Measurements from ENCODE around the gene C22orf23. TPM values are rescaled to one million over a fixed set of nuclear protein-coding genes. Genes with fewer than 3 reads are reported as not detected.

C22orf23 gene
- polyA plus RNA-seq (ENCODE audit: insufficient read length), result 11.1 TPM

GRCh38 chr22:37953437-37954179 lies at the start of gene C22orf23, which contains the start of gene POLR2F:
C22orf23 (minus strand) TSS chr22:37953601; CDS start chr22:37953149, 452 bp downstream.
POLR2F (plus strand) TSS chr22:37953699; CDS start chr22:37953788, 89 bp downstream.
- DNase-seq, result peak; percentile 95

- no peak for DNase-seq
These were observed 46.4 kb upstream of the C22orf23 start for GRCh38 chr22:37999640-38000272.

- no peak for DNase-seq
These were observed 45.8 kb upstream of the C22orf23 start for GRCh38 chr22:37999236-37999635.

- DNase-seq, result no peak
These were observed 45.1 kb upstream of the C22orf23 start for GRCh38 chr22:37998543-37998942.

GRCh38 chr22:37996515-37997246 lies 43.3 kb upstream of the C22orf23 start:
- DNase-seq, result no peak

GRCh38 chr22:37996079-37996478 lies 42.7 kb upstream of the C22orf23 start:
- no peak for DNase-seq

GRCh38 chr22:37995460-37995859 lies 42.1 kb upstream of the C22orf23 start:
- no peak for DNase-seq

GRCh38 chr22:37994982-37995381 lies 41.6 kb upstream of the C22orf23 start:
- no peak for DNase-seq

GRCh38 chr22:37994049-37994448 lies 40.6 kb upstream of the C22orf23 start:
- DNase-seq, result no peak

- DNase-seq, result no peak
These were observed 38.5 kb upstream of the C22orf23 start for GRCh38 chr22:37991731-37992442.

- DNase-seq, result no peak
These were observed 37.5 kb upstream of the C22orf23 start for GRCh38 chr22:37990862-37991261.

- DNase-seq, result no peak
These were observed 36.9 kb upstream of the C22orf23 start for GRCh38 chr22:37990301-37990700.

- DNase-seq, result no peak
These were observed 36.0 kb upstream of the C22orf23 start for GRCh38 chr22:37989146-37990045.

GRCh38 chr22:37986371-37986770 lies 33.0 kb upstream of the C22orf23 start:
- DNase-seq, result no peak

- no peak for DNase-seq
These were observed 32.4 kb upstream of the C22orf23 start for GRCh38 chr22:37985751-37986281.

GRCh38 chr22:37985050-37985585 lies 31.7 kb upstream of the C22orf23 start:
- DNase-seq, result no peak

- no peak for DNase-seq
These were observed 30.7 kb upstream of the C22orf23 start, which contains the start of gene SOX10 for GRCh38 chr22:37983860-37984791. SOX10 (minus strand) TSS chr22:37984555; CDS start chr22:37983784, 771 bp downstream.

- no peak for DNase-seq
These were observed 29.8 kb upstream of the C22orf23 start for GRCh38 chr22:37982938-37983859.
